CD4-positive, alpha-beta T cell treated with Interleukin-17A for 1 hour (primary cell): ENCODE measurements around the gene ANGPTL7.
"Not testable (repeated sequence)": the region's sequence is repeated elsewhere in the genome, so short reads cannot be mapped to it uniquely, and the experiment has no call there.

Experiments
- DNase-seq: peaks from one replicate; pipeline ENCODE4 v3.0.0-alpha.2; 2020

The ANGPTL7 gene

DNA sequence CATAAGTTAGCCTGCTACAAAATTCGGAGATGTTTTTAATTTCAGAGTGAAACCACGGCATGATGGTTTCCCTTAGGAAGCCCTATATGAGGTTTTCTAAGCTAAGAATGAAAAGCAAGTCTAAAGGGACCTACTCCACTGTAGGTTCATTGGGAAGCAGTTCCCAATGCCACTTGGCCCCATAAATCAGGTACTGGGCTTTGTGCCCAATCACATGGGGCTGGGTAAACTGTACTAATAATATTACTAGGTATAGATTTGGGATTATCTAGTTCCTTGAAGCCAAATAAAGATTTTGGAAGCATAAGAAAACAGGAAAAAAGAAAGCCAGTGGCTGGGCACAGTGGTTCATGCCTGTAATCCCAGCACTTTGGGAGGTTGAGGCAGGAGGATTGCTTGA lies 19.1 kb upstream of the ANGPTL7 start:
- no peak for DNase-seq

DNA sequence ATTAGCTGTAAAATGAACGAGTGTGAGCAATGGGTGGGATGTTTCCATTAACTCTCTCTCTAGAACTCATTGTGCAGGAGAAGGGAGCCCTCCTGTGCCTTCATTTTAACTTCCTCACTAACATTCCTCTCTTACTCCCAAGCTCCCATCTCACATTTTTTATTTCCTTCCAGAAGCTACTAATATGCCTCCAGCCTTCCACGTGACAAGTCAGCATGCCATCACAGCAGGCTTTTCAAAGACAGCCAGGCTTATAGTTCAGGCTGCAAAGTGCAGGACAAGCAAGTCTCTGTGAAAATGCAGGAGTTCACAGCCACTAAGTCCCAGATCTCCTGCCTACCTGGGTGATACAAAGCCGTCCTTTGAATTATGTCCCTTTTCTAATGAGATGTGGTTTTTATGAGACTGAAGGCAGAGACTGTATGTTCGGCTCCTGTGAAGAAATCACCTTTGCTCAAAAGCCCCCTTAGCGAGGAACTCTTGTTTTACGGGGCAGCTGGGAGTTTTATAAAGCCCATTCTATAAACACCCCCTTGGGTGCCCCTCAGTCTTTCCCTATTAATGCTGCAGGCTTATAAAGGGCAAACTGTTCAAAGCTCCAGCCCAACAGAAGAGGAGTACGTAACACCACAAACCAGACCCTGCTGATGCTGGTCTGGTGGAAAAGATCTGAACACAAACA lies 14.8 kb upstream of the ANGPTL7 start:
- DNase-seq, result no peak

DNA sequence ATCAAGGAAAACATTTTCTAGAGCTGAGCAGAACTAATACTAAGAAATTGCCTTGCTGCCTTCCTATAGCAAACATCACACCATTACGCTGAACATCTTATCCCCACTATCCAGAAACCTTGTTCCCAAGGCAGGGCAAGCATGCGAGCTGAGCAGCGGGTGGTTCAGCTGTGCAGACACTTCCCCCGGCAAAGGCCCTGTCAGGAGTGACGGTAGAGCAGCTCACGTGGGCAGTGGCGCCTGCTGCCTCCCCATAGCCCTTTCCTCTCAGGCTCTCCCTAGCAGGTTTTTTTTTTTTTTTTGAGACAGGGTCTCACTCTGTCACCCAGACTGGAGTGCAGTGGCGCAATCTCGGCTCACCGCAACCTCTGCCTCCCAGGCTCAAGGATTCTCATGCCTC lies 13.7 kb upstream of the ANGPTL7 start:
- DNase-seq, result no peak

DNA sequence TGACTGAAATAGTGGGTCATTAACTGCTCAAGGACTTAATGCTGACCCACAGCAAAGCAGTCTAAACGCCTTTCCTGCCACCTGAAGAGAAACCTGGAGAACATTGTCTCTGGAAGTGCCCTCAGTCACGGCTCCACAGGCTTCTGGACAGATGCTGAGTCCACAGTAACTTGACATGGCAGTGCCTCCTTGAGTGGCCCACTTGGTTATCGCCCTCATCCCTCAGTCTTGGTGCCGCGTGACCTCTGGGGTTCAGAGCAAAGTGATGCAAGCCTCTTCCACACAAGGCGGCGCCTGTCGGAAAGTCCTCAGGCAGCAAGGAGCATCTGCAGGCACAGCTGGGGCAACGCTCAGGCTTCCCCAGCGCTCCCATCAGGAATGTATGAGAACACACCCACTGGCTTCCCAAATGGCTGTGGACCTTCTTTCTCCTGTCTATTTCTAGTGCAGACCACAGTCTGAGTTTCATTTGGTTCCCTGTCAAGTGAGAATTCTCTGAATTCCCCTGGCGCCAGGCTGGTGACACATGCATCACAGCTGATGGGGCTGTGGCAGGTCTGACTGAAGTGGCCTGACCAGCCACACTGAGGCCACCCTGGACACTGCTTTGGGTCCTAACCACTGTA lies 13.0 kb upstream of the ANGPTL7 start:
- DNase-seq, result no peak

DNA sequence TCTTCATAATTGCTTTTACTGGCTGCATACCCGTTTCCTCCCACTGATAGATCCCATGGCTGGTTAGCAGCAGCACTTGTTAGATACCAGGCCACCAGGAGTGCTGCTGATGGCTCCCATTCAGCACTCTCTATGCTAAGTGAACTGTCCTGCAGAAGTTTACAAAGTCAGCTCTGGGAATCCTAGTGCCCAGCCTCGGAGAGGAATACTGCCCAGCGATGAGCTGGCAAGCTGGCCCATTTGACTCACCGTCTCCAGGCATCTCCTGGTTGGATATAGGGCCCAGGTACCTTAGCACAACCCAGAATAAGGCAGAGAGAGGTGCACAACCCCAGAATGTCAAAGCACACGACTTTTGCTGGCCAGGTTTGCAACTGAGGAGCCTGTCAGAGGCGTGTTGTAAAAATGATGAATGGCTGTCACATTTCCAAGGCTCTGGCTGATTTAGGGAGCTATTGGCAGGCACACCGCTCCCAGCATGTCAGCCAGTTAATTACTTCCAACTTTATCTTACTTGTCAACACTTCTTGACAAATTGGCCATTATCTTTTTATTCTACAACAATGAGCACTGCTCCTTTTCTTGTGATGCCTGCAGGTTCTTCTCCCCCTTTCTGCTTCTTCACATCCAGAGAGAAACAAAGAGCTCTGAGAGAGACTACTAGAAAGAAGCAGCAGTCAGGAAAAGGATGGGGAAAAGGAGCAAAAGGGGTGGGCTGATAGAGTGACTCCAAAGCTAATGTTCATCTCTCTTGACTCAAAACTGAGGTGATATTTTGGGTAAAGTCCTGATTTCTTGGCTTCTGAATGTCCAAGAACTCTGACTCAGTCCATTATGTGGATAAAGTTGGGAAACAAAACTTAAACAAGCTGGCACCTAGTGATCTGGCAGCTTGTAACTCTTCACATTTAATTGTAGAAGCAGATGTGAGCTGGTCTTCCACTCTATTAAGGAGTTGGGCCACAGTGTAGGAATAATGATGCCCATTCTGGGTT lies 10.8 kb upstream of the ANGPTL7 start:
- DNase-seq, result no peak

DNA sequence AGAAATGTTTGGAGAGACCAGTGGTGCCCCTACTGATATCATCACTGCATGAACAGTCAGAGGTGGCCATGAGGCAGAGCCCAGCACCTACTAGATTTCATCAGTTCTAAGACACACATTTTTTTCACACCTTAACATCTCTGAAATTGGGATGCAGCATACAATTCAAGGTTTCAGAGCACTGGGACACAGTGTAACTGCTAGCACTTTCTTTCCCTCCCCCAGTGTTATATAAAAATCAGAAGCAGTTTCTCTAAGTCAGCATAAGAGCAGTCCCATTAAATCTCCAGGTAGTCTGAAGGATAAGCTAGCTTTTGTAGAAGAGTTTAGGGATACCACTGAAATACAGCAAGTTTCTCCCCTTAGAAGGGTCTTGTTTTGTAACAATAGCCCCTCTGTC lies 10.0 kb upstream of the ANGPTL7 start:
- no peak for DNase-seq

DNA sequence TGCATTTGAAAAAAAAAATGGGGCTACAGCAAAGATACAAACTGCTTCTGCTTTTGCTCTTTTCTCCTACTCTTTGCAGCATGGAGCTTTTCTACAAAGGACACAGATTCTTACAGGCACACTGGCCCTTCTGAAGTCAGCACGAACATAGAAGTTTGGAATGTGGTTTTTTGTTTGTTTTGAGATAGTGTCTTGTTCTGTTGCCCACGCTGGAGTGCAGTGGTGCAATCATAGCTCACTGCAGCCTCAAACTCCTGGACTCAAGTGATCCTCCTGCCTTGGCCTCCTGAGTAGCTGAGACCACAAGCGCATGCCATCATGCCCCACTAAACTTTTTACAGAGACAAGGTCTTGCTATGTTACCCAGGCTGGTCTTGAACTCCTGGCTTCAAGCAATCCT lies 9.4 kb upstream of the ANGPTL7 start:
- not testable (repeated sequence) for DNase-seq

DNA sequence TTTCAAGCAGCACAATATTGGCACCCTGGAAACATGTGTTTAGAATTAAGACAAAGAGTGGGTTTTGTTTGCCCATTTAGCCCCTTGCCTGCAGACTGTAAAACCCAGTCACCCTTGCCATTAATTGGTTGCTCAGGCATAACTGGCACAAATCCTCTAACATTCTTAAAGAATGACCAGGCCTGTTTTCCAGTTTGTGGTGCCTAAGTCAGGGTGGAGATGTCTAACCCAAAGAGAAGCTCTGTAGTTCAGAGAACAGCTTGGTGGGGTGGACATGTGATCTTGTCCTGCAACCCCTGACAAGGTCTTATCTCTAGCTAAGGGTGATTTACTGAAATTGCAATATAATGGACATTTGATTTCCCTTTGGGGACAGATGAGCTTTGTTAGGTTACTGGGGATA lies 8.8 kb upstream of the ANGPTL7 start:
- no peak for DNase-seq

DNA sequence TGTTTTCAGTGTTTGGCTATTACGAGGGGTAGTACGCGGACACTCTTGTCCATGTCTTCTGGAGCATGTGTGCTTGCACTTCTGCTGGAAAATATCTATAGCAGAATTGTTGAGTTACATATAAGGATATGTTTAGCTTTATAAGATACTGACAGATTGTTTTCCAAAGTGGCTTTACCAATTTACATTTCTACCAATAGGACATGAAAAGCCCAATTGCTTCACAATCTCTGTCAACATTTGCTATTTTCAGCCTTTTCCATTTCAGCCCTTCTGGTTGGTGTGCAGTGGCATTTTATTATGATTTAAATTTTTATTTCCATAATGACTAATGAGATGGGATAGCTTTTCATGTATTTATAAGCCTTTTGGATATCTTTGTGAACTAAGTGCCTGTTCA lies 6.3 kb upstream of the ANGPTL7 start:
- no peak for DNase-seq

DNA sequence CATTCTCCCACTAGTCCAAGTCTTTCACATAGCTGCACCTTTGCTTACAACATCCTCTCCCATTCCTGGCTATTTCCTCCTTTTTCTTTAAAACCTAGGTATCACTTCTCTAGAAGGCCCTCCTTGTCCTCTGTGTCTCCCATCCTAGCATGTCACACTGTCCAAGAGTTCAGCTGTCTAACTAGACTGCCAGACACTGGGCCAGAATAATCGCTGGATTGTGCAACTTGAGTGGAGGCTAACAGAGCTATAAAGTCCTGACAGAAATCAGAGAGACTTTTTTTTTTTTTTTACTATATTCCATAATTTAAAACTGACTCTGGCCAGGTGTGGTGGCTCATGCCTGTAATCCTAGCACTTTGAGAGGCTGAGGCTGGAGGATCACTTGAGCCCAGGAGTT lies 4.2 kb upstream of the ANGPTL7 start:
- DNase-seq, result no peak

DNA sequence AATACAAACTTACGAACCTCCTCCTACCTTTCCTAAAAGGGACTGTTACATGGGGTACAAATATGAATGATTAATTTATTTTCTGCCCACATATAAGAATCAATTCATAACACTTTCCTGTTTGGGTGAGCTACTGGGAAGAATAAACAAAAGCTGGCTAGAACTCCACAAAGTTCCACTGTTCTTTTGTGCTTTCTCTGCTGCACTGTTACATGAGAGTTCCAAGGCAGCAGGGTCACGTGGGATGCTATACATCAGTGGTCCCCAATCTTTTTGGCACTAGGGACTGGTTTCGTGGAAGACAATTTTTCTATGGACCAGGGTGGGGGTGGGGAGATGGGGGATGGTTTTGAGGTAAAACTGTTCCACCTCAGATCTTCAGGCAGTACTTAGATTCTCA lies 2.2 kb upstream of the ANGPTL7 start:
- no peak for DNase-seq

DNA sequence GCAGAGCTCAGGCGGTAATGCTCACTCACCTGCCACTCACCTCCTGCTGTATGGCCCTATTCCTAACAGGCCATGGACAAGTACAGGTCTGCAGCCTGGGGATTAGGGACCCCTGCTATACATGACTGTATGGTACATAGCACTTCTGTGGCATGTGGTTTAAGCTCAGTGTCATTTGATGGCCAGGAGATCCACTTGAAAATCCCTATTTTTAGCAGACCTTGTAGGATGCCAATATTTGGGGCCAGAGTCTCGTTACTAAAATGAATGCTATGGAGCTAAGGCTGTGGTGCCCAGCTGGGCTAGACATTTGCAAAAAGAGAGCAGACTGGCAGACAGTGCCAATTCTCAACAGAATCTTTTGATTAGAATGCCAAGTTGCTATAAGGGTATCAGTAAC lies 1.7 kb upstream of the ANGPTL7 start:
- DNase-seq, result no peak

DNA sequence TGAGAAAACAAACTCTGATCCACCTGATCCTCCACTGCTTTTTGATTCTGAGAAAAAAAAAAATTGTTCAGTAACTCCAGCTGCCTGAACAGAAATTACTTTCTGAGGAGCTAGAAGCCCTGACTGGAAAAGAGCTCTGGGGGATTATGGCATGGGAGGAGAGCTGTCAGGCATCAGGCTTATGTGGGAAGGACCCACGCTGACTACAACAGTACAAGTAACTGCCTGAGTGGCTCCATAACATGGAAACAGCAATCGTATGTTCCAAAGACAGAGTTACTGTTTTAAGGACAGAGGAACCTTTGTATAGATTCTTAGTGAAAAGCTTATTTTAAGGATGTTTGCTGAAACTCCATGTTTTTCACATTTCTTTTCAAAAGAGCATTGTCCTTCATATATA lies 1.2 kb upstream of the ANGPTL7 start:
- DNase-seq, result no peak

DNA sequence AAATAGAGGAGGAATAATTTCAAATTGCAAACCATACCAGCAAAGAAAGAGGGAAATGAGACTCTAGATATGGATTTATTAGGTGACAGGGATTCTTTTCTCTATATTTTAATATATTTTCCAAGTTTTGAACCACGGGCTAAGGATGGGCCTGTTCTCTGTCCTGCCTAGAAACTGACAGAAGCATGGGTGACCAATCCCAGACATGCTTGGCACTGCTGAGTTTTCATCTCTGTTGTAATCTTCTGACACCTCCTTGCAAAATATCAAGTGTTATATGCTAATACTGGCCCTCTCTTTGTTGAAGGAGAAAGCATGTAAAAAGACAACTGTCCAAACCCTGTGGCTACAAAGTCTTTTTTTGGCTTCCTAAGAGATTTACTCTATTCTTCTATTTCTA lies 774 bp upstream of the ANGPTL7 start:
- DNase-seq, result no peak

DNA sequence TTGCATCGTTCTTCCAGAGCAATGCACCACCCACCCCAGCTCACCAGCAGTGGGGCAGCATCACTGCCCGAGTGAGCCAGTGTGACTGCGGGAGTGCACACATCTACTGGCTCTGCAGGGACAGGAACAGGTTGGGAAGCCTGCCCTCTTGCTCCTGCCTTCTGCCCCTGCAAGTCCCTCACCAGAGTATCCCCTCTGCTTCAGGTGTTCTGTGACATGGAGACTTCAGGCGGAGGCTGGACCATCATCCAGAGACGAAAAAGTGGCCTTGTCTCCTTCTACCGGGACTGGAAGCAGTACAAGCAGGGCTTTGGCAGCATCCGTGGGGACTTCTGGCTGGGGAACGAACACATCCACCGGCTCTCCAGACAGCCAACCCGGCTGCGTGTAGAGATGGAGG lies 4.2 kb downstream of the ANGPTL7 start:
- DNase-seq, result no peak

DNA sequence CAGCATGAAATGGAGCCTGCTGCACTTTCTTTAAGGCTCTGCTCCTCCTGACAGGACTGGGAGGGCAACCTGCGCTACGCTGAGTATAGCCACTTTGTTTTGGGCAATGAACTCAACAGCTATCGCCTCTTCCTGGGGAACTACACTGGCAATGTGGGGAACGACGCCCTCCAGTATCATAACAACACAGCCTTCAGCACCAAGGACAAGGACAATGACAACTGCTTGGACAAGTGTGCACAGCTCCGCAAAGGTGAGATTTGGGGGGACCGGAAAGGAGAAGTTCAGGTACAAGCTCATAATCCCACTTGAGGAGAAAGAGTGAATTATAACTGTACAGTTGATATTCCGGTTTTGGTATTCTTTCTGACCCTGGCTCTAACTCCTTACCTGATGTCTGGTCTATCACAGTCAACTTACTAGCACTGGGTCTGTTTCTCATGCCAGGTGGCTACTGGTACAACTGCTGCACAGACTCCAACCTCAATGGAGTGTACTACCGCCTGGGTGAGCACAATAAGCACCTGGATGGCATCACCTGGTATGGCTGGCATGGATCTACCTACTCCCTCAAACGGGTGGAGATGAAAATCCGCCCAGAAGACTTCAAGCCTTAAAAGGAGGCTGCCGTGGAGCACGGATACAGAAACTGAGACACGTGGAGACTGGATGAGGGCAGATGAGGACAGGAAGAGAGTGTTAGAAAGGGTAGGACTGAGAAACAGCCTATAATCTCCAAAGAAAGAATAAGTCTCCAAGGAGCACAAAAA lies 5.4 kb downstream of the ANGPTL7 start:
- no peak for DNase-seq

DNA sequence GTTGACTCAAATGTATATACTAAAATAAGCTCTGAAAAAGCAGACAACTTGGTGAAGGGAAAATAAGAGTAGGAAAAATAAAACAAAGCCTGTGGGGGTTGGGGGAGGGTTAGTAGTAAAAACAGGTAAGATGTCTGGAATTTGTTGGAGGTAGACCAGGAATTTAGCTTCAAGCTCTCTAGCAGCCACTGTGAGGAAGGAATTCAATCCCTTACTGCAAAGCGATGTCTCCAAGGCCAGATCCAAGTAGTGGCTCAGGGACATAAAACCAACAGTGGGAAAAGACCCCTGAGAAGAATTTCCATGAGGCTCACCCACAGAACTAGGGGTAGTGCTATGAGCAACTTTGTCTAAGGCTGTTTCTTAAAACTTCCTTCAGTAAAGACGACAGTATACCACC lies 7.8 kb downstream of the ANGPTL7 start:
- DNase-seq, result no peak

DNA sequence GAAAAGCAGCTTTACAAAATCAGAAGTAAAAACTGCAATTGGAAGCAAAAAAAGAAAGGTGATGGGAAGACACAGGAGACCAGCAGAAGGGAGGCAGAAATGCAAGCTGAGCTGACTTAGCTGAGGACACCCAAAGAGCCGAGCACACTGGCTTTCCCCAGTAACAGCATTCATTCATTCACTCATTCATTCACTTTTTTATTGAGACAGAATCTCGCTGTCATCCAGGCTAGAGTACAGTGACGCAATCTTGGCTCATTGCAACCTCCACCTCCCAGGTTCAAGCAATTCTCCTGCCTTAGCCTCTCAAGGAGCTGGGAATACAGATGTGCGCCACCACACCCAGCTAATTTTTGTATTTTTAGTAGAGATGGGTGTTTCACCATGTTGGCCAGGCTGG lies 8.2 kb downstream of the ANGPTL7 start:
- DNase-seq, result no peak

DNA sequence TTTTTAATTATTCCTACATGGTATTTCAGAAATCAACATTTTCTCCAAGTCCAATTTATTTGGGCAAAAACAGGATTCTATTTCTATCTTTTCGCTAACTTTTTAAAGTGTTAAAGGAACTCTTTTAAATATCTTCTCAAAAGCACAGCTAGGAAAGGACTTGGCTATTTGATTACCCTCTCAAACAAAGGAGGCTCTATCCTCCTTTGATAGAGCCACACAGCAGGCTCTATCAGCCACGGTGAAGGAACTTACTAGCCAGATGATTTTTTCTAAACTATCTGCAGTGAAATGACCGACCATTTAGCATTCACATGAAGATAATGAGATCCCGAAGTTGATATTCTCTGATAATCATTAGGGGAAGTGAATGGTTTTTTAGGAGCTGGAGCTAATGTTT lies 9.1 kb downstream of the ANGPTL7 start:
- DNase-seq, result no peak

DNA sequence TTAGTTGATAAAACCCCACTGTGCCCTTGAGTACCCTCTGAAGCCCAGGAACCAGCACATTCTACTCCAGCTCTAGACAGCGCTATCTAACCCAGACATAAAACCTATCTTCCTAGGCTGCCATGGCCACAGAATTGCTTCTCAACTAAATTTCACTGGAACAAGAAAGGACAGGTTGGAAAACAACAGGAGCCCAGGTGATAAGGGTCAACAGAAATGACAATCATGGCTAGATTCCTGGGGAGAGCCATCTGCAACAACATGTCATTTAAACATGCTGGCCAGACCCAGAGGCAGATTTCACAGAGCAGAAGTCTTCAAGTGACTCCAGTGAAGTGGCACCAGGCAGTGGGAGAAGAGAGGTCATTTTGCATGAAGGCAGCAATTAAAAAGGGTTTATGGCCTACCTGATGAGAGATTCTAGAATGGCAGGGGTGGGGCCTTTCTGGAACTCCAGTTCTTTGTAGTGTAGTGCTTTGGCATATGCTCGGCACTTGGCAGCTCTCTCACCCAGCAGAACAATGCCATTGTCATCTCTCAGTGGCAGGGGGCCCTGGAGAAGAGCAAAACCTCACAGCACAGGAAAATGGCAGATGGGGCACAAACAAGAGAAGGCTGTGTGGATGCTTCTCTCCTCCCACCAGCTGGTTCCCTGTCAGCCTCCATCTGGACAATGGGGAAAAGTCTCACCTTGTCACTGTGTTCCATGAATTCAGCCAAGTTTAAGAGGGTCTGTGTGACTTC lies 9.9 kb downstream of the ANGPTL7 start:
- no peak for DNase-seq

DNA sequence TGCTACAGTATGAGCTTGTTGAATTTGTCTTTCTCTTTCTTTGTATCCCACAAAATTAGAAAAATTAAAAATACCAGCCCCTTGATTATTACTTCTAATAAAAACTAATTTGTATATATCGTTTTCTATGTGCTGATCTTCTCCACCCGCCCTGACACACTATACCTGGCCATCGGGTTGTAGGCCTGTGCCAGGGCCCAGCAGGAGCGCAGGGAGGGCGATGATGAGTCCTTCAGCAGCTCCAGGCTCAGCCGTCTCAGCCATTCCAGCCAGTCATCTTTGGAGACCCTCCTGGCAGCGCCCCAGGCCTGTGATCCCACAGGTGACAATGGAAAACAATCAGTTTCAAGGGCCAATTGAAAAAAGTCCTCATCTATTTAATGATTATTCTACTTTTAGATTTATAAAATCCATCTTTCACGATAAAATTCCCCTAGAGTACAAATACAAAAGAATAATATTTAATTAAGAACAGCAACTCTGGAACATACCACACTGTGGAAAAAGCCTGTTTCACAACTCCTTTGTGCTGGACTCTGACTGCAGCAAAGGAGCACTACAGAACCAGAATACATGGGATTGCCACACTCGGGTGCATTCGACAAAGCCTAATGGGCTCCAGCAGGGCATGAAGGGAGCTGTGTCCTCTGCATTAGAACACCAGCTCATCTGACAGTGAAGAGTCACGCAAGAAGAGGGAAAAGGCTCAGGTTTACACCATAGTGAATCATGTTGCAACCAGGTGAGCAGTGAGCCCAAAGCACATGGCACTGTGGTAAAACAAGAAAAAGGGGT lies 15.4 kb downstream of the ANGPTL7 start:
- no peak for DNase-seq
